NCI-H2107 treated with DMSO at 0.1 percent for 48 hours (cell line): Measurements from ENCODE around the gene JMJD8.

ENCODE experiments used
- DNase-seq: peaks from one replicate; lab custom pipeline; 2025; ENCODE audit not compliant: unreplicated experiment; lab: John Stamatoyannopoulos, UW

The JMJD8 gene

GRCh38 chr16:677316-678190, 6.6 kb downstream of the JMJD8 start:
- peak; percentile 53 for DNase-seq

DNA sequence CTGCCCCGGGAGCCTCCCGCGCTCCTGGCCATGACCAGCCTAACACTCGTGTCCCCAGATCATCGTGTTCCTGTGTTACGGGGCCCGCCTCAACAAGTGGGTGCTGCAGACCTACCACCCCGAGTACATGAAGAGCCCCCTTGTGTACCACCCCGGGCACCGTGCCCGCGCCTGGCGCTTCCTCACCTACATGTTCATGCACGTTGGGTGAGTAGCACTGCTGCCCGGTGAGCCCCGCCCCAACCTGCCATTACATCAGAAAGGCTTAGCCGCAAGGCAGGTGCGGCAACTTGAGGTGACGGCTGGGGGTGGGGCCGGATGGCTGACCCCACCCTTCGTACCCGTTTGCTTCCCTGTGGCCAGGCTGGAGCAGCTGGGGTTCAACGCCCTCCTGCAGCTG, 7.2 kb downstream of the JMJD8 start:
- DNase-seq, result peak; percentile 85

- DNase-seq, result peak; percentile 48
Measured at GRCh38 chr16:676565-676902, 7.6 kb downstream of the JMJD8 start.

- DNase-seq, result no peak
Measured at GRCh38 chr16:675884-676564, 8.1 kb downstream of the JMJD8 start.

GRCh38 chr16:674968-675883, 8.9 kb downstream of the JMJD8 start, which contains the start of gene RHBDL1:
RHBDL1 (plus strand) TSS chr16:675671; CDS start chr16:675791, 120 bp downstream.
- DNase-seq, result no peak

DNA sequence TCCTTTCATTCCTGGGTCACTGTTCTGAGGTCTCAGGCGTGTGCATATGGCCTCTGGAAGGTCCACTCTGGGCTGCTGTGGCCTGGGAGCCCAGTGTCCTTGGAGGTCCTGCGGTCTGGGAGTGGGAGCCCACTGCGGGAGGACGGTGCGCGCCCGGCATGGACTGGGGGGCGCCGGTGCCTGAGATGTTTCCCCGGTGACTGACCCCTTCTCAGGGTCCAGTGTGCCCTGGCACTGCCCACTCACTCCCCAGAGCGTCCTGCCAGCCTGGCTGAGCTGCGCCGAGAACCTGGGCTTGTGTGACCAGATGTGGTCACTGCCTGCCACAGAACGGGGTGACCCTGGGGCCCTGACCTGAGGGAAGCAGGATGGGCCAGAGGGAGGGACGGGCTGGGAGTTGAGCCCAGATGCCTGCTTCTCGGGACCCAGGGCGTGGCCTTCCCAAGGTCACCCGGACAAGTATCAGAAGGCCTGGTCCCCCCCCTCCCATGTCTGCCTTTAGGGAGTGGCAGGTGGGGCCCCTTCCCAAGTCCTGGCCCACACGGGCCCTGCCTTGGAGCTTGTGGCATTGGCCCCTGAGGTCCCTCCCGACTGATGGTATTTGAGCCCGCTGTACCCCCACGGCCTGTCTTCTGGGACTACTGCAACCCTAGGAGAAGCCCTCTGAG, 9.8 kb downstream of the JMJD8 start:
- DNase-seq, result no peak

- DNase-seq, result no peak
Measured at GRCh38 chr16:673399-673991, 10.6 kb downstream of the JMJD8 start.

DNA sequence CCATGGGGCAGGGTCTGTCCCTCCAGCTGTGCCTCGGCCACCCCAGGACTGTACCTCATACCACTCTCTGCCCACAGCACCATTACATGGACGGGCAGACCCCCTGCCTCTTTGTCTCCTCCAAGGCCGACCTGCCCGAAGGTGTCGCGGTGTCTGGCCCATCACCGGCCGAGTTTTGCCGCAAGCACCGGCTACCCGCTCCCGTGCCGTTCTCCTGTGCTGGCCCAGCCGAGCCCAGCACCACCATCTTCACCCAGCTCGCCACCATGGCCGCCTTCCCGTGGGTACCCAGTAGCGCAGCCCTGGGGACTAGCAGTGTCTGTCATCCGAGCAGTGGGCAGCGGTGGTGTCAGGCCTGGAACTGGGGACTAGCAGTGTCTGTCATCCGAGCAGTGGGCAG, 11.3 kb downstream of the JMJD8 start:
- no peak for DNase-seq

DNA sequence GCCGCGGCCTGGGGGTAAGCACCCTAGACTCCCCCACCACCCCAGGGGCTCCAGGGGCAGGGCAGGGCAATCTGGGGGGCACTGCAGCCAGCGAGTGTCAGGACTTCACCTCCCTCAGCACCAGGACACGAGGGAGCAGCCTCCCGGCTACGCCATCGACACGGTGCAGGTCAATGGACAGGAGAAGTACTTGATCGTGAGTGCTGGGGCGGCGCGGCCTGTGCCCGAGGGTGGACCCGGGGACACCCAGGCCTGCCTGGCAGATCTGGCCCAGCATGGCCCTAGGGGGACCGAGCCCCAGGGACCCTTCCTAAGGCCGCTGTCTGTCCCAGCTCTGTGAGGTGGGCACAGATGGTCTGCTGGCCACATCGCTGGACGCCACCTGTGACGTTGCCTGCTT, 11.8 kb downstream of the JMJD8 start:
- no peak for DNase-seq

- no peak for DNase-seq
Measured at GRCh38 chr16:671353-672131, 12.6 kb downstream of the JMJD8 start.

DNA sequence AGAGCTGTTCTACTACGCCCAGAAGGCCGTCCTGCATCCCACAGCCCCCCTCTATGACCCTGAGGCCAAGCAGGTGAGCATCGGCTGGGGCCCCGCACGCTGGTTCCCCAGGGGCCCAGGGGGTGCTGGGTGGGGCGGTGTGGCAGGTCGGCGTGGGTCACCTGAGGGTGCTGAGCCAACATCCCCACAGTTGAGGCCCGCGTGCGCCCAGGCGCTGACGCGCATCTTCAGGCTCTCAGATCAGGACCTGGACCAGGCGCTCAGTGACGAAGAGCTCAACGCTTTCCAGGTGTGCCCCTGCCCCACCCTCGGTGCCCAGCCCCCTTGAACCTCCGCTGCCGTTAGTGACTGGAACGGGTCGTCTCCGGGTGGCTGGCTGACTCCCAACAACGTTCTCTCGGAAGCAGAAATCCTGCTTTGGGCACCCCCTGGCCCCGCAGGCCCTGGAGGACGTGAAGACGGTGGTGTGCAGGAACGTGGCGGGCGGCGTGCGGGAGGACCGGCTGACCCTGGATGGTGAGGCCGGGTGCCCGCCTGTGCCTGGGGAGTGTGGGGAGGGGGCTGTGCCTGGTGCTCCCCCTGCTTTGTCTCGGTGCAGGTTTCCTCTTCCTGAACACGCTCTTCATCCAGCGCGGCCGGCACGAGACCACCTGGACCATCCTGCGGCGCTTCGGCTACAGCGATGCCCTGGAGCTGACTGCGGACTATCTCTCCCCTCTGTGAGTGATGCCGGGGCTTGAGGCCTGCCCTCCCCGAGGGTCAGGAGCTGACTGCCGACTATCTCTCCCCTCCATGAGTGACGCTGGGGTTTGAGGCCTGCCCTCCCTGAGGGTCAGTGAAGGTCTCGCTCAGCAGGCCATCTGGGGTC, 13.4 kb downstream of the JMJD8 start:
- no peak for DNase-seq

GRCh38 chr16:669666-670065, 14.5 kb downstream of the JMJD8 start:
- no peak for DNase-seq

DNA sequence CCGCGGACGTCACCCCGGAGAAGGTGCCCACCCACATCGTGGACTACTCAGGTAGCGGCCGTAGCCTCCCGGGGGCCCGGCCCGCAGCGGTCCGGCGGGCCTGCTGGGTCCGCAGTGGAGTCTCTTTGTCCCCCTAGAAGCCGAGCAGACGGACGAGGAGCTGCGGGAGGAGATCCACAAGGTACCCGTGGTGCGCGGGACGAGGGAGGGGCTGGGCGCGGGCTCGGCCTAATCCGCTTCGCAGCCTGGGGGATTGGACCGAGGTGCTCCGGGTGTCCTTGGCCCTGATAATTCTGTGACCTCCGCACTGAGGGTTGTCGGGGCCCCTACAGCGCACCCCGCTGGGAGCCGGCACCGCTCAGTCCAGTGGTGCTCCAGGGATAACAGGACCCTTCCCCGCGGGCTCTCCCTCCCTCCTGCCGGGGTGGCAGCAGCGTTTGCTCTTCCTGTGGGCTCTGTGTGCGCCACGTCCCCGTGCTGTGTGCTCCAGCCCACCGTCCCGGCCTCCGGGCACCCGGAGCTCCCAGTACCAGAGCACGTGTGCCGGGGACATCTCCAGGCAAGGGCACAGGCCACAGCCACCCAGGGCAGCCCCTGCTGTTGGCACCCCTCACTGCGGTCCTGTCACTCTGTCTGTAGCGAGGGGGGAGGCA, 15.5 kb downstream of the JMJD8 start:
- DNase-seq, result no peak

DNA sequence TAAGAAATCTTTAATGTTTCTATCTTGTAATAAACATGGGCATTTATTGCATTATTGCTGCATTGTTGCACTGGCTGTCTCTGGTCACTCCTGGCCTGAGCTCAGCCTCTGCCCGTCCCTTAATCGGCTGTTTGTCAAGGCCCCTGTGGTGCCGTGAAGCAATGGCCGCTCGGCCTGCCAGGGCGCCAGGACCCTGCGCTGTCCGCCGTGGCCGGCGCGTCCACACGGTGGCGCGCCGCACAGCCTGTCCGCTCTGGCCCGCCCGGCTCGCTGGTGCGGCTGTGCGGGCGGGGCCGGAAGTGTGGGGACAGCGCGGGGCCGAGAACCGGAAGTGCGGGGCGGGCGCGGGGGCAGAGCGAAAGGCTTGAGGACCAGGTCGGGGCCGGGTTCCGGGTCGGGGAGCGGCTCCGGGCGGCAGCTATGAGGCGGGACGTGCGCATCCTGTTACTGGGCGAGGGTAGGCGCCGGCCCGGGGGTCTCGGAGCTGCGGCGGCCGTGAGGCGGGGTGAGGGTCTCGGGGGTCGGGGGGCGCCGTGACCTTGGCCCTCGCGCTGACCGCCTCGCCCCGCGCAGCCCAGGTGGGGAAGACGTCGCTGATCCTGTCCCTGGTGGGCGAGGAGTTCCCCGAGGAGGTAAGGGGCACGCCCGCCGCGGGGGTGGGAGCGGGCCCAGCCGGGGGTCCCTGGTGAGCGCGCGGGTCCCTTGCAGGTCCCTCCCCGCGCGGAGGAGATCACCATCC, 16.2 kb downstream of the JMJD8 start, which contains the start of gene RHOT2:
TSS of gene RHOT2 (plus strand) at position 353 of the 739 bp plus-strand sequence. CDS start at position 421, 68 bp downstream.
- DNase-seq, result peak; percentile 70

DNA sequence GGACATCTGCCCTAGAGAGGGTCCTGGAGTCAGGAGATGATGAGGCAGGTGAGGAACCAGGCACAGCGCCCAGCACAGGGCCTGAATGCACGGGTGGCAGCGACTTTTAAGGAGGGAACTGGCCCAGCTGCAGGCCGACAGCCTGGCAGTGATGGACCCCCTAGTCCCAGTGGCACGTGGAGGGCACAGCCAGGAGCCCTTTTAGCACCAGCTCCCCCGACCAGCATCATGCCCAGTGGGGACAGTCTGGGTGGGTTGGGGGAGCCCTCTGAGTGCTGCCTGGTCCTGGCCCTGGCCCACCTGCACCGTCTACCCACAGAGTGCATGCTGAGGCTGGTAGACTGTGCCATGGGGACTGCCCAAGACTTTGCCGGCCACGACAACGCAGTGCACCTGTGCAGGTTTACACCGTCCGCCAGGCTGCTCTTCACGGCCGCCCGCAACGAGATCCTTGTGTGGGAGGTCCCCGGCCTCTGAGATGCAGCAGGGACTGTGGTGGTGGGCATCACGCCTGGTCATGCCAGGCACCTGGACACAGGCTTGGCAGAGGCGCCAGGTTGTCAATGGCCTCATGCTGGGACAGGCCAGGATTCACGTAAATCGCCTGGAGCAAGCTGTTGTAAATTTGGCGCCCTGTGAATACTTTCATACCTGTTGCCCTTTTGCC, 16.9 kb downstream of the JMJD8 start:
- DNase-seq, result no peak

DNA sequence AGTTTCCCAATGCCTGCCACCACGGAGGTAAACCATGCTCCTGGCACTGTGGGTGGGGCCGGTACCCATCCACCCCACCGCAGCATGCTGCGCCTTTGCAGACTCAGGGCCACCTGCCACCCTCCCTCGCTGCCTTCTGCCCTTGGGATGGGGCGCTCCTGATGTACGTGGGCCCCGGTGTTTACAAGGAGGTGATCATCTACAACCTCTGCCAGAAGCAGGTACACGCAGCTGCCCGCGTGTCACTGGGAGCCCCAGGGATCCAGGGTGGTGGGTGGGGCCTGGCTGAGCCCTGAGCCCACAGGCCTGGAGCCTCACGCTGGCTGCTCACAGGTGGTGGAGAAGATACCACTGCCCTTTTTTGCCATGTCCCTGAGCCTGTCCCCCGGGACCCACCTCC, 17.6 kb downstream of the JMJD8 start:
- DNase-seq, result no peak

DNA sequence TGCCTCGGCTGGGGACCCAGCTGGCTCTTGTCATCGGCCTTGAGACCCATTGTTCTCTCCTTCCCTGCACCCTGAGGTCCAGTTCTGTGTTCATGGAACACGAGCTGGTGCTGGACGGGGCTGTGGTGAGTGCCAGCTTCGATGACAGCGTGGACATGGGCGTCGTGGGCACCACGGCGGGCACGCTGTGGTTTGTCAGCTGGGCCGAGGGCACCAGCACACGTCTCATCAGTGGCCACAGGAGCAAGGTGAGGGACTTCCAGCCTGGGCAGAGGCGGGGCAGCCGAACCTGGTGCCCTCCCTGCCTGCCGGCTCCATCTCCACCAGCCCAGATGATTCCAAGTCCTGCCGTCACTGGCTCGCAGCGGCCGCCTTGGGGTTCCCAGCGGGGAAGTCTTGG, 21.5 kb downstream of the JMJD8 start:
- DNase-seq, result no peak
